A549 (cell line): ENCODE data around the gene FAM174C. TPM values are rescaled to one million over a fixed set of nuclear protein-coding genes. Genes with fewer than 3 reads are reported as not detected.

Source experiments
- ATAC-seq, 2 experiments: fragments of 200-7000 bp in 1 of 2; fragments of >200 bp in 1 of 2; cut with Nextera tagmentation in 1 of 2; cut with Tn5 transposase in 1 of 2; 3 replicates each; pipeline versions ENCODE4 v1.8.0 to v1.9.1; 2018 to 2020; ENCODE audit warnings: mild to moderate bottlenecking in 1 of 2, moderate library complexity in 1 of 2
- CTCF ChIA-PET: fragments of 300-600 bp; sonication (Branson Sonifier 250); formaldehyde crosslinking; extraction: SDS; loops from one replicate; lab custom pipeline; 2021; ENCODE audit warnings: antibody characterized with exemption, inconsistent platforms; lab: Yijun Ruan, JAX
- POLR2A ChIA-PET: fragments of 350-600 bp; formaldehyde crosslinking; extraction: SDS; loops from one replicate; lab custom pipeline; 2021; ENCODE audit warnings: antibody characterized with exemption, inconsistent platforms; lab: Yijun Ruan, JAX
- DNase-seq, 2 experiments: peaks; one replicate each; pipeline versions ENCODE4 v3.0.0 to v3.0.0-alpha.2; 2011 to 2016; ENCODE audit warnings: low read depth in 1 of 2, low spot score in 1 of 2
- FAIRE-seq: peaks from 2 replicates; lab custom pipeline; 2011; peaks lifted over from hg19 to GRCh38; lab: Jason Lieb, UNC
- H3K27ac ChIP-seq, 2 experiments: fragments of >200 bp; sonication (Bioruptor Twin); formaldehyde crosslinking; 3 replicates each; pipeline ENCODE4 v1.5.1; 2016 to 2017
- H3K4me1 ChIP-seq: fragments of >200 bp; sonication (Bioruptor Twin); formaldehyde crosslinking; 3 replicates; pipeline ENCODE4 v1.6.1; 2016
- H3K4me2 ChIP-seq: fragments of >200 bp; sonication (Bioruptor Twin); formaldehyde crosslinking; 3 replicates; pipeline ENCODE4 v1.6.1; 2016
- H3K4me3 ChIP-seq: fragments of >200 bp; sonication (Bioruptor Twin); formaldehyde crosslinking; 3 replicates; pipeline ENCODE4 v1.5.1; 2016
- H3K9me3 ChIP-seq: fragments of >200 bp; sonication (Bioruptor Twin); formaldehyde crosslinking; 3 replicates; pipeline ENCODE4 v1.6.1; 2016
- EHF ChIP-seq: fragments of 250-450 bp; sonication (Bioruptor Pico); IDR thresholded peaks from 2 replicates; pipeline ENCODE4 v1.5.0; 2020; ENCODE audit warnings: mild to moderate bottlenecking
- EHMT2 ChIP-seq: fragments of 200-600 bp; sonication (generic); IDR thresholded peaks from 2 replicates; pipeline ENCODE4 v1.6.1; 2016; ENCODE audit warnings: antibody characterized with exemption, low read depth, mild to moderate bottlenecking, moderate library complexity
- EP300 ChIP-seq, 2 experiments: fragments of >200 bp; sonication (Bioruptor Twin); formaldehyde crosslinking; IDR thresholded peaks; 2 replicates in 1 of 2; 3 replicates in 1 of 2; pipeline ENCODE4 v1.6.1; 2016 to 2017
- FOSB ChIP-seq: fragments of 250-450 bp; sonication (Bioruptor Pico); IDR thresholded peaks from 2 replicates; pipeline ENCODE4 v1.5.0; 2020; ENCODE audit warnings: mild to moderate bottlenecking, moderate library complexity
- FOXS1 ChIP-seq: fragments of 250-450 bp; sonication (Bioruptor Pico); IDR thresholded peaks from 2 replicates; pipeline ENCODE4 v1.5.0; 2020; ENCODE audit warnings: mild to moderate bottlenecking, moderate library complexity
- HOXB5 ChIP-seq: fragments of 250-450 bp; sonication (Bioruptor Pico); IDR thresholded peaks from 2 replicates; pipeline ENCODE4 v1.5.0; 2020; ENCODE audit warnings: mild to moderate bottlenecking, moderate library complexity
- JUNB ChIP-seq: fragments of >200 bp; sonication (Bioruptor Twin); formaldehyde crosslinking; IDR thresholded peaks from 2 replicates; pipeline ENCODE4 v1.6.1; 2016
- MAFK ChIP-seq: fragments of 450-650 bp; IDR thresholded peaks from 2 replicates; pipeline ENCODE4 v1.6.1; 2014; ENCODE audit not compliant: partially characterized antibody
- NR3C1 ChIP-seq: fragments of >200 bp; sonication (Bioruptor Twin); formaldehyde crosslinking; IDR thresholded peaks from 3 replicates; pipeline ENCODE4 v1.6.1; 2017
- PHF8 ChIP-seq: fragments of 200-600 bp; sonication (generic); IDR thresholded peaks from 2 replicates; pipeline ENCODE4 v1.6.1; 2016; ENCODE audit warnings: low read depth, mild to moderate bottlenecking, antibody characterized with exemption, moderate library complexity, borderline replicate concordance
- POLR2A ChIP-seq: IDR thresholded peaks from 2 replicates; pipeline ENCODE4 v1.6.1; 2012; ENCODE audit warnings: mild to moderate bottlenecking, low read length
- RAD21 ChIP-seq, 2 experiments: fragments of >200 bp in 1 of 2; sonication (Bioruptor Twin) in 1 of 2; formaldehyde crosslinking in 1 of 2; IDR thresholded peaks in 1 of 2; conservative IDR thresholded peaks in 1 of 2; 2 replicates in 1 of 2; 3 replicates in 1 of 2; pipeline ENCODE4 v1.6.1; 2012 to 2018; ENCODE audit warnings: inconsistent platforms in 1 of 2
- RCOR1 ChIP-seq: fragments of 150-350 bp; IDR thresholded peaks from 2 replicates; pipeline ENCODE4 v1.6.1; 2014; ENCODE audit warnings: antibody characterized with exemption, low read length, low read depth
- SMC3 ChIP-seq: fragments of >200 bp; sonication (Bioruptor Twin); formaldehyde crosslinking; IDR thresholded peaks from 3 replicates; pipeline ENCODE4 v1.6.1; 2018; ENCODE audit warnings: inconsistent platforms
- SREBF2 ChIP-seq: fragments of 450-650 bp; IDR thresholded peaks from 2 replicates; pipeline ENCODE4 v1.6.1; 2014; ENCODE audit warnings: mild to moderate bottlenecking, moderate library complexity
- TP53 ChIP-seq: fragments of 250-450 bp; sonication (Bioruptor Pico); IDR thresholded peaks from 2 replicates; pipeline ENCODE4 v1.5.0; 2021; ENCODE audit warnings: mild to moderate bottlenecking, moderate library complexity
- USF2 ChIP-seq: fragments of 450-650 bp; IDR thresholded peaks from 2 replicates; pipeline ENCODE4 v1.6.1; 2014; ENCODE audit warnings: antibody characterized with exemption
- ZFP36 ChIP-seq: fragments of 450-650 bp; IDR thresholded peaks from 2 replicates; pipeline ENCODE4 v1.6.1; 2014; ENCODE audit warnings: borderline replicate concordance; ENCODE audit not compliant: partially characterized antibody
- WGBS: methylation state at CpG from one replicate; pipeline ENCODE4 v1.1.6; 2017; ENCODE audit errors: missing lambda C conversion rate; 5-methylcytosine and 5-hydroxymethylcytosine counted together
- polyA plus RNA-seq, 4 experiments: library from polyadenylated mRNA; depleted of rRNA in 3 of 4; stranded (reverse); fragments of >200 nt; fragmentation: RNase III in 1 of 4; extraction: RNeasy Plus Mini Kit Qiagen cat#74134 plus additional on column Dnase treatment in 1 of 4; gene quantifications; 2 replicates in 3 of 4; 3 replicates in 1 of 4; pipeline ENCODE4 v1.2.3, GENCODE V29; 2011 to 2017
- TF ChIP-seq, protein P1 (sequence below): fragments of >200 bp; sonication (Bioruptor Twin); formaldehyde crosslinking; IDR thresholded peaks from 3 replicates; pipeline ENCODE4 v1.5.1; 2016
- TF ChIP-seq, protein P2 (sequence below): fragments of 150-350 bp; IDR thresholded peaks from 2 replicates; pipeline ENCODE4 v1.6.1; 2014; ENCODE audit warnings: low read depth, mild to moderate bottlenecking, low read length

The FAM174C gene
- polyA plus RNA-seq, 2 of the 4 experiments (the other 2 are of a cell fraction): 24.8 to 37.1 TPM

- no peak for TF ChIP-seq EHF (CRISPR knock-in tag)
- TF ChIP-seq, all 56 proteins: peak for 0
Observed at GRCh38 chr19:1228161-1228957, 47.0 kb upstream of the FAM174C start (continued).

- ATAC-seq: no peak
- Histone ChIP-seq H3K9me3 (no peaks in the 10 kb centered on the region), H3K4me2 (no peak overlapping the region), H3K27ac (no peak overlapping the region), H3K4me3 (no peak overlapping the region), H3K4me1 (peaks cover 17% of the 10 kb centered on the region; the same call in 2 of the 3 replicates)
- ChIA-PET POLR2A (no interaction called here), CTCF (interaction anchor here (1.1 to 1.7 kb wide), 3 partner anchors 11 to 14 kb away, joined by 3 to 6 read pairs (median 5); no protein-coding TSS in a partner anchor)
- FAIRE-seq: no peak
- 95% methylated on average over 109 of the region's 158 CpGs for WGBS
- no peak for DNase-seq
- TF ChIP-seq NR3C1 (no peak), EHF (CRISPR knock-in tag) (no peak), TP53 (CRISPR knock-in tag) (no peak), MAFK (no peak), HOXB5 (no peak), EHMT2 (no peak), EP300 (IDR thresholded peaks at IDR 0.05) (no peak)
Observed at GRCh38 chr19:1229056-1229923, 46.0 kb upstream of the FAM174C start.

- Histone ChIP-seq H3K9me3 (no peaks in the 10 kb centered on the region), H3K4me2 (no peak overlapping the region), H3K27ac (no peak overlapping the region), H3K4me3 (no peak overlapping the region), H3K4me1 (peaks cover 17% of the 10 kb centered on the region; the same call in 2 of the 3 replicates)
- ChIA-PET CTCF (interaction anchor here (0.7 to 1.7 kb wide), 3 partner anchors 11 to 55 kb away, joined by 3 to 6 read pairs (median 5); no protein-coding TSS in a partner anchor), POLR2A (interaction anchor here (0.7 kb wide), 1 partner anchor 14 kb away, joined by 3 read pairs; no protein-coding TSS in a partner anchor)
- DNase-seq (no peak), ATAC-seq (no peak), FAIRE-seq (no peak)
- no peak for TF ChIP-seq JUNB
- no peak for TF ChIP-seq SREBF2
- TF ChIP-seq POLR2A: no peak
- no peak for TF ChIP-seq RCOR1
- TF ChIP-seq ZFP36: no peak
- no peak for TF ChIP-seq FOSB (CRISPR knock-in tag)
- TF ChIP-seq SMC3: no peak
- no peak for TF ChIP-seq EHMT2
- no peak for TF ChIP-seq RAD21 (conservative IDR thresholded peaks at IDR 0.05 in 1 of 2, IDR thresholded peaks at IDR 0.05 in 1 of 2)
- no peak for TF ChIP-seq PHF8
- TF ChIP-seq, protein P1, sequence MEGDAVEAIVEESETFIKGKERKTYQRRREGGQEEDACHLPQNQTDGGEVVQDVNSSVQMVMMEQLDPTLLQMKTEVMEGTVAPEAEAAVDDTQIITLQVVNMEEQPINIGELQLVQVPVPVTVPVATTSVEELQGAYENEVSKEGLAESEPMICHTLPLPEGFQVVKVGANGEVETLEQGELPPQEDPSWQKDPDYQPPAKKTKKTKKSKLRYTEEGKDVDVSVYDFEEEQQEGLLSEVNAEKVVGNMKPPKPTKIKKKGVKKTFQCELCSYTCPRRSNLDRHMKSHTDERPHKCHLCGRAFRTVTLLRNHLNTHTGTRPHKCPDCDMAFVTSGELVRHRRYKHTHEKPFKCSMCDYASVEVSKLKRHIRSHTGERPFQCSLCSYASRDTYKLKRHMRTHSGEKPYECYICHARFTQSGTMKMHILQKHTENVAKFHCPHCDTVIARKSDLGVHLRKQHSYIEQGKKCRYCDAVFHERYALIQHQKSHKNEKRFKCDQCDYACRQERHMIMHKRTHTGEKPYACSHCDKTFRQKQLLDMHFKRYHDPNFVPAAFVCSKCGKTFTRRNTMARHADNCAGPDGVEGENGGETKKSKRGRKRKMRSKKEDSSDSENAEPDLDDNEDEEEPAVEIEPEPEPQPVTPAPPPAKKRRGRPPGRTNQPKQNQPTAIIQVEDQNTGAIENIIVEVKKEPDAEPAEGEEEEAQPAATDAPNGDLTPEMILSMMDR: no peak
- no peak for TF ChIP-seq EP300 (IDR thresholded peaks at IDR 0.05)
- TF ChIP-seq, protein P2, sequence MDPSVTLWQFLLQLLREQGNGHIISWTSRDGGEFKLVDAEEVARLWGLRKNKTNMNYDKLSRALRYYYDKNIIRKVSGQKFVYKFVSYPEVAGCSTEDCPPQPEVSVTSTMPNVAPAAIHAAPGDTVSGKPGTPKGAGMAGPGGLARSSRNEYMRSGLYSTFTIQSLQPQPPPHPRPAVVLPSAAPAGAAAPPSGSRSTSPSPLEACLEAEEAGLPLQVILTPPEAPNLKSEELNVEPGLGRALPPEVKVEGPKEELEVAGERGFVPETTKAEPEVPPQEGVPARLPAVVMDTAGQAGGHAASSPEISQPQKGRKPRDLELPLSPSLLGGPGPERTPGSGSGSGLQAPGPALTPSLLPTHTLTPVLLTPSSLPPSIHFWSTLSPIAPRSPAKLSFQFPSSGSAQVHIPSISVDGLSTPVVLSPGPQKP: no peak
- no peak for TF ChIP-seq FOXS1
- TF ChIP-seq USF2: no peak
- no peak for TF ChIP-seq NR3C1
- TF ChIP-seq EHF (CRISPR knock-in tag): no peak
- 77% methylated on average over 9 of the region's 61 CpGs for WGBS
Observed at GRCh38 chr19:1229924-1230782, 45.2 kb upstream of the FAM174C start.
